ACC112 (cell line): ENCODE measurements around the gene MCM7.

Experiments used
- H2AFZ ChIP-seq: fragments of 200-600 bp; sonication (generic); one replicate; pipeline ENCODE4 v1.6.0; 2017; ENCODE audit warnings: antibody characterized with exemption, low read length; ENCODE audit not compliant: unreplicated experiment
- H3K27ac ChIP-seq: fragments of 200-600 bp; sonication (generic); 2 replicates; pipeline ENCODE4 v1.5.1; 2014; ENCODE audit warnings: low read depth, mild to moderate bottlenecking, antibody characterized with exemption, low read length, moderate library complexity
- H3K27me3 ChIP-seq: fragments of 200-600 bp; sonication (generic); 2 replicates; pipeline ENCODE4 v1.6.1; 2014; ENCODE audit warnings: mild to moderate bottlenecking, antibody characterized with exemption, low read length, moderate library complexity, mixed read lengths; ENCODE audit not compliant: insufficient read depth
- H3K36me3 ChIP-seq: fragments of 200-600 bp; sonication (generic); 2 replicates; pipeline ENCODE4 v1.6.1; 2016; ENCODE audit warnings: mild to moderate bottlenecking, antibody characterized with exemption, low read length, moderate library complexity, mixed read lengths; ENCODE audit not compliant: insufficient read depth
- H3K4me1 ChIP-seq: fragments of 200-600 bp; sonication (generic); one replicate; pipeline ENCODE4 v1.6.1; 2016; ENCODE audit warnings: low read length, mixed read lengths; ENCODE audit not compliant: insufficient read depth, unreplicated experiment, control insufficient read depth
- H3K4me3 ChIP-seq: fragments of 200-600 bp; sonication (generic); 2 replicates; pipeline ENCODE4 v1.5.1; 2014; ENCODE audit warnings: mild to moderate bottlenecking, low read depth, low read length
- H3K79me2 ChIP-seq: fragments of 200-600 bp; sonication (generic); one replicate; pipeline ENCODE4 v1.6.0; 2016; ENCODE audit warnings: low read length; ENCODE audit not compliant: control insufficient read depth, unreplicated experiment, insufficient read depth

The MCM7 gene

DNA sequence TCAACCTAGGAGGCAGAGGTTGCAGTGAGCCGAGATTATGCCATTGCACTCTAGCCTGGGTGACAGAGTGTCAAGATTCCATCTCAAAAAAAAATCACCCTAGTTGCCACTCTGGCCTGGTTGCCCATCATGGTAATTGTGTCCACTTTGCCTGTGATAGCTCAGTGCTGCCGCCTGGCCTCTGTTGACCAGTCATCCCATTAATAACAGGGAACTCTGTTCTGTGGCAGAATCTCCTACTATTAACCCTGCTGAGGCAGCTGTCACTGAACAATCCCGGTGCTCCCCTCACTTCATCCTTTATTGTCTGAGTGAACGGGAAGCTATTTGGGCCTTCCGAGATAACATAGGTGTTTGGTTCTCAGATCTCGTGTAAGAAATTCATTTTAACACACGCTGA, 34.2 kb downstream of the MCM7 start:
- no peak overlapping the region for H2AFZ ChIP-seq
- H3K79me2 ChIP-seq: no peaks in the 10 kb centered on the region
- H3K27me3 ChIP-seq: no peaks in the 10 kb centered on the region
- no peak overlapping the region for H3K27ac ChIP-seq
- peaks cover 8% of the 10 kb centered on the region for H3K4me1 ChIP-seq
- H3K36me3 ChIP-seq: peaks cover 59% of the 10 kb centered on the region
- H3K4me3 ChIP-seq: no peak overlapping the region

DNA sequence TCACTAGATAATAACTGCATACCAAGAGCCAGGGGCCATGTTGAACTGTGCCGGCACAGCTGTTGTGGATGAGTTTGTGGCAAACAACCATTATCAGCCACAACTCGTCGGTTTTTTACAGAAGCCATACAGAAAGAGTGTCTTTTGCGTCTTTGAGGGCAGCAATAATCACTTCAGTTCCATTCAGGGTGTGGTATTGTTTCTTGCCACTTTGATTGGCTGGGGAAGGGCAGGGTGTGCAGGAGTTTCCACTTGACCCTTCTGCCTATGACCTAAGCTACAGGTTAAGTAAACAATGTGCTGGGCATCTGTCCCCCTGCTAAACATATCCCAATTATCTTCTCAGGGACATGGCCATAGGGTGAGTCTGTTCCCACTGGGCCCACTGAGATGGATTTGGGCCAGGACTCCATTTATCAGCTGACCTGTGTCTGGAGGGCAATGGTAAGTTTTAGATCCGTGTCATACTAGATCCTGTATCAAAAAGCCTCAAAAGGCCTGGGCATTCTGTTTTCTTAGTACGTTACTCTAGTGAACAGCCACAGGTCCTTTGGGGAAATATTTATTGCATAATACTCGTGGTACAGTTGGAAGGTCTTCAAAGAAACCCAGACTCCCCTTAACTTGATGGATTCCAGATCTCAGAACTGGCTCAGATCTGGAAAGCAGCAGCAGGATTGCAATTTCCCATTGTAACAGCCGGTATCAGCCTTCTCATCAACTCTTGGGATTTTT, 35.6 kb downstream of the MCM7 start:
- no peaks in the 10 kb centered on the region for H3K79me2 ChIP-seq
- no peak overlapping the region for H3K4me3 ChIP-seq
- no peak overlapping the region for H2AFZ ChIP-seq
- H3K27me3 ChIP-seq: no peaks in the 10 kb centered on the region
- peaks cover 8% of the 10 kb centered on the region for H3K4me1 ChIP-seq
- H3K27ac ChIP-seq: peak overlapping the region; percentile 64
- peaks cover 54% of the 10 kb centered on the region for H3K36me3 ChIP-seq

DNA sequence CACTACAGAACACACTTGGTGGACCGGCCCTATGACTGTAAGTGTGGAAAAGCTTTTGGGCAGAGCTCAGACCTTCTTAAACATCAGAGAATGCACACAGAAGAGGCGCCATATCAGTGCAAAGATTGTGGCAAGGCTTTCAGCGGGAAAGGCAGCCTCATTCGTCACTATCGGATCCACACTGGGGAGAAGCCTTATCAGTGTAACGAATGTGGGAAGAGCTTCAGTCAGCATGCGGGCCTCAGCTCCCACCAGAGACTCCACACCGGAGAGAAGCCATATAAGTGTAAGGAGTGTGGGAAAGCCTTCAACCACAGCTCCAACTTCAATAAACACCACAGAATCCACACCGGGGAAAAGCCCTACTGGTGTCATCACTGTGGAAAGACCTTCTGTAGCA, 37.0 kb downstream of the MCM7 start:
- H2AFZ ChIP-seq: no peak overlapping the region
- H3K27ac ChIP-seq: no peak overlapping the region
- peaks cover 8% of the 10 kb centered on the region for H3K4me1 ChIP-seq
- no peak overlapping the region for H3K4me3 ChIP-seq
- no peaks in the 10 kb centered on the region for H3K27me3 ChIP-seq
- H3K79me2 ChIP-seq: no peaks in the 10 kb centered on the region
- peaks cover 46% of the 10 kb centered on the region for H3K36me3 ChIP-seq

DNA sequence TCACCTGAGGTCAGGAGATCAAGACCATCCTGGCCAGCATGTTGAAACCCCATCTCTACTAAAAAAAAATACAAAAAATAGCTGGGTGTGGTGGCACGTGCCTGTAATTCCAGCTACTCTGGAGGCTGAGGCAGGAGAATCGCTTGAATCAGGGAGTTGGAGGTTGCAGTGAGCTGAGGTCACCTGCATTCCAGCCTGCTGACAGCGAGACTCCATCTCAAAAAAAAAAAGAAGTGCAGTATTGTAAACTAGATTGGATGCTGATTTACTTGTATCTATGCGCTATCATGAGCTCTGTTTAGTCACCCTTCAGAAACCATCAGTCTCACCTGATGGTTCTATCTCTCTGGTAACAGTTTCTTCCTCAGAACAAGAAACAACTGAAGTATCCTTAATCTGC, 37.8 kb downstream of the MCM7 start:
- Histone ChIP-seq H3K4me3 (no peak overlapping the region), H3K27me3 (no peaks in the 10 kb centered on the region), H3K36me3 (peaks cover 49% of the 10 kb centered on the region), H3K79me2 (no peaks in the 10 kb centered on the region), H3K4me1 (peaks cover 8% of the 10 kb centered on the region), H2AFZ (no peak overlapping the region), H3K27ac (no peak overlapping the region)

DNA sequence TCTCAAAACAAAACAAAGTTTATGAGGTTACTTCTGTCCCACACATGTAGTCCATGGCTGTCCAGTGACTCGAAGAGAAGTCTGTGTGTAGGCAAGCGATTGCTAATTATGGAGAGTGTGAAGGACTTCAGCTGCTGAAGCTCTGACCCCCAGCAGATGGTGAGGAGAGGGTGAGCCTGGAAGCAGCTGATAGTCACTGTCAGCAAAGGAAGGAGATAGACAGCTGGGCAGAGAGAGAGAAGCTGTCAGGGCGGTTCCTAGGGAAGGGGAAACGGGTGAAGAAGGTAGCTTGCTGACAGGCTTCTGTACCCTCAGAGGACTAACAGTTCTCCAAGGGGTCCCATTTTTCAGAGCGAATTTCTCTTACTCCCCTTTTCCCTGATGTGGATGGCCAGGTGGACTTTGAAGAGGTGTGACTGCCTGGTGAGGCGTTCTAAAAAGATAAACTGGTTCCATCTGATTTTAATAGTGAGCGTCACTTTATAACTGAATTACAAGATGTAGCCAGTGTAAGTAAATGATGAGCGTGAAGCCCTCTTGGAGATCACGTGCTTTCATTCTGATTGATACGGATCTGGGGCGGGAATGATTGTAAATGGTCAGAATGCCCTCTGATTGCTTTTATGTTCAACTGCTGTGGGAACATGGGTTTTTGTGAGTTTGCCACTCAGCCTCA, 39.5 kb downstream of the MCM7 start:
- H3K27me3 ChIP-seq: no peaks in the 10 kb centered on the region
- peaks cover 51% of the 10 kb centered on the region for H3K36me3 ChIP-seq
- H3K79me2 ChIP-seq: no peaks in the 10 kb centered on the region
- no peak overlapping the region for H2AFZ ChIP-seq
- peaks cover 8% of the 10 kb centered on the region for H3K4me1 ChIP-seq
- no peak overlapping the region for H3K4me3 ChIP-seq
- H3K27ac ChIP-seq: no peak overlapping the region

DNA sequence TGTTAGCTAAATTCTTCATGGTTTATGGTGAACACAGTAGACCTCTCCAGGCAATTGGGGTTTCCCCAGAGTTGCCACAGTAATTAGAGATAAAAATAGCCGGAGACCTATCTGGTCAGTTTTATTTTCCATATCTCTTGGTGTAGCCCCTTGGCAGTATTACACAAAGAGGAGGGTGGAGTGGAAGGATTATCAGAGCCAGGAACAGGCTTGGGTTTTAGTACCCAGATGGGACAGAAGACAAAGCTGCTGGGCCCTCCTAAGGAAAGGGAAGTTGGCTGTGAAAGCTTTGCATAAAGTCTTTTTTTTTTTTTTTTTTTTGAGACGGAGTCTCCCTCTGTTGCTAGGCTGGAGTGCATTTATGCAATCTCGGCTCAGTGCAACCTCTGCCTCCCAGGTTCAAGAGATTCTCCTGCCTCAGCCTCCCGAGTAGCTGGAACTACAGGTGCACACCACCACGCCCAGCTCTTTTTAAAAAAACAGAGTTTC, 41.9 kb downstream of the MCM7 start:
- Histone ChIP-seq H3K27ac (no peak overlapping the region), H3K36me3 (peaks cover 44% of the 10 kb centered on the region)

DNA sequence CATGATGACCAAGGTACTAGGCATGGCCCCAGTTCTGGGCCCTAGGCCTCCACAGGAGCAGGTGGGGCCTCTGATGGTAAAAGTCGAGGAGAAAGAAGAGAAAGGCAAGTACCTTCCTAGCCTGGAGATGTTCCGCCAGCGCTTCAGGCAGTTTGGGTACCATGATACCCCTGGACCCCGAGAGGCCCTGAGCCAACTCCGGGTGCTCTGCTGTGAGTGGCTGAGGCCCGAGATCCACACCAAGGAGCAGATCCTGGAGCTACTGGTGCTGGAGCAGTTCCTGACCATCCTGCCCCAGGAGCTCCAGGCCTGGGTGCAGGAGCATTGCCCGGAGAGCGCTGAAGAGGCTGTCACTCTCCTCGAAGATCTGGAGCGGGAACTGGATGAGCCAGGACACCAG, 44.2 kb downstream of the MCM7 start:
- Histone ChIP-seq H3K36me3 (peaks cover 34% of the 10 kb centered on the region), H3K4me3 (no peak overlapping the region), H3K27me3 (no peaks in the 10 kb centered on the region), H3K4me1 (no peaks in the 10 kb centered on the region), H3K79me2 (peaks cover 6% of the 10 kb centered on the region), H3K27ac (no peak overlapping the region), H2AFZ (no peak overlapping the region)

More for the DNA sequence above, 41.9 kb downstream of the MCM7 start:
- H3K4me3 ChIP-seq: no peak overlapping the region
- H3K79me2 ChIP-seq: no peaks in the 10 kb centered on the region
- H3K4me1 ChIP-seq: no peaks in the 10 kb centered on the region
- H3K27me3 ChIP-seq: no peaks in the 10 kb centered on the region
- no peak overlapping the region for H2AFZ ChIP-seq

DNA sequence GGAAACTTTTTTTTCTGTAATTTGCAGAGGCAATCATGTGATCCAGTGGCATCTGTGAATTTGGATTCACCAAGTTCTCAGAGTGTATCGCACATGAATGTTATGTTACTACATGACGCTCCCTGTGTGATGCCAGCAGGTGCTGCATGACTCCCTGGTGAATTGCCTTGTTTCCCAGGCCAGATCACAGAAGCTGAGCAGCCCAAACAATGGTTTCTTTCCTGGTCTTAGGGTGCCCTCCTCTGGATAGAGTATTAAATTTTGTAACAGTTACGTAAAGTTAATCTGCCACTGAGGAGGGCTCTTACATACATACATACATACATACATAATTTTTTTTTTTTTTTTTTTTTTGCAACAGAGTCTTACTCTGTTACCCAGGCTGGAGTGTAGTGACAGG, 48.0 kb downstream of the MCM7 start:
- H3K4me1 ChIP-seq: peaks cover 6% of the 10 kb centered on the region

DNA sequence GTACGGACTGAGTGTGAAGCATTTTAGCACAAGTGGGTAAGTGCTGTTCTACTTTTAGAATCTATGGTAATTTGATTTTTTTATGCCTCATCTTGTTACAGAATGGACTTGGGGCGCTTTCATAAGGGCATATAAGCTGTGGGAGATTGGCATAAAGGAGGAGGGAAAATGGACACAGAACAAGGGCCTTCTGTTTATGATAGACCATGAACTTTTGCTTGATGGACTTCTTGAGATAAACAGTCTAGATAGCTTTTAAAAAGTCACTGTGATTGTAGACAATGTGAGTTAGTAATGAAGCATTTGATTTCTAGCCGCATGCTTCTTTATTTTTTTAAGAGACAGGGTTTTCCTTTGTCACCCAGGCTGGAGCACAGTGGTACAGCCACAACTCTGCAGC, 49.6 kb downstream of the MCM7 start:
- H3K36me3 ChIP-seq: no peaks in the 10 kb centered on the region
- no peak overlapping the region for H3K27ac ChIP-seq
- no peaks in the 10 kb centered on the region for H3K27me3 ChIP-seq
- no peak overlapping the region for H2AFZ ChIP-seq
- no peak overlapping the region for H3K4me3 ChIP-seq
- H3K79me2 ChIP-seq: peaks cover 13% of the 10 kb centered on the region
- peaks cover 6% of the 10 kb centered on the region for H3K4me1 ChIP-seq

More for the DNA sequence above, 48.0 kb downstream of the MCM7 start:
- peaks cover 11% of the 10 kb centered on the region; the same call in 1 of the 2 replicates for H3K36me3 ChIP-seq
- peaks cover 13% of the 10 kb centered on the region for H3K79me2 ChIP-seq
- no peak overlapping the region for H3K4me3 ChIP-seq
- H2AFZ ChIP-seq: no peak overlapping the region
- H3K27me3 ChIP-seq: no peaks in the 10 kb centered on the region
- no peak overlapping the region for H3K27ac ChIP-seq

DNA sequence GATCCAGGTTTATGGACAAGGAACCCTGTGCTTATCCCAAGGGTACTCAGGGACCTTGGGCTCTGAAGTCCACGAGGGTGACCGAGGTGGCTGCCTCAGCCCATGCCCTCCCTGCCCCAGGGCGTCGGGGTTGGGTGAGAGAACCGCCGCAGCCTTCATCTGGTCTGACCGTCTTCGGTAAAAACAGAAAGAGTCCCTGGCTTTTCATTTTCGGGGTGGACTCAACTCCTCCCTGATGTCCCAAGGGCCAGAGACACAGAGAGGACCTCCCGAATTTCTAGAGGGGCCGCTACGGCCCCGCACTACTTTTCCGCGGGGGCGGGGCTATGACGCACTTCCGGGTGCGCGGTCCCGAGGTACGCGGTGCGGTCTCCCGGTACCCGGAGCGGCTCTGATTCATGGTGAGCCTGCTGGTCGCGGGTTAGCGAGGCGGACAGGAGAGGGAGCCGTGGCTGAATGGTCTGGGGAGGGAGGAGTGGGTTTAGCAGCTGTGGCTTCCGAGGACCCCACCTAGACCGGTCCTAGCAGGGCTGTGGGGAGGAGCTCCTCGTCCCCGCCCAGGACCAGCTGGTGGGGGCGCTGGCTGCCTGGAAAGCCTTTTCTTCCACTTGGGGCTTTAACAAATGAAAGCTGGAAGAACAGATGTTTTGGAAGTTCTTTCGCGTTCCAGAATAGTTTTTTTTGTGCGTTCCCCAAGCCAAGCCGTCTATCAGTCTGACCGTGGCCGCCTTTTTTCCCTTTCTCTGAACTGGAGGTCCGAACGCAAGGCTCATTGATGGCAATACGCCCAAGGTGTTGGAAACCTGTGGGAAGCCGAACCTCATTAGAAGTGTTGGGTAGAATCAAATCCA, 51.5 kb downstream of the MCM7 start, which contains the start of gene ZSCAN21:
Gene ZSCAN21, plus strand, starts transcription at position 334 of the 851 bp plus-strand sequence. CDS start 7,233 bp downstream, outside the sequence.
- H3K36me3 ChIP-seq: no peaks in the 10 kb centered on the region
- peak within 1 kb of the TSS; percentile 95 for H3K4me3 ChIP-seq
- no peaks in the 10 kb centered on the region for H3K27me3 ChIP-seq
- H3K4me1 ChIP-seq: peaks cover 6% of the 10 kb centered on the region
- H3K27ac ChIP-seq: peak within 1 kb of the TSS; percentile 91
- peak within 1 kb of the TSS; percentile 96 for H2AFZ ChIP-seq
- H3K79me2 ChIP-seq: peaks cover 13% of the 10 kb centered on the region
